Gastroesophageal sphincter (tissue), 3 donors: Measurements from ENCODE around the gene SLC8A2.
"Not testable (repeated sequence)": the region's sequence is repeated elsewhere in the genome, so short reads cannot be mapped to it uniquely, and the experiment has no call there.

Experiments
- EP300 ChIP-seq: sonication (generic); formaldehyde crosslinking; IDR thresholded peaks from one replicate; pipeline ENCODE4 v1.6.1; 2017; ENCODE audit warnings: antibody characterized with exemption, mild to moderate bottlenecking
- POLR2A ChIP-seq, 2 donors: fragments of 450-650 bp; IDR thresholded peaks; one replicate each; pipeline ENCODE4 v1.6.1; 2017; ENCODE audit warnings: antibody characterized with exemption in 2 of 2, mild to moderate bottlenecking in 2 of 2, moderate library complexity in 1 of 2
- TF ChIP-seq, protein P1 (sequence below), 4 experiments: fragments of 200-600 bp in 2 of 4; fragments of 450-650 bp in 2 of 4; sonication (generic) in 1 of 4; IDR thresholded peaks; one replicate each; pipeline ENCODE4 v1.5.1; 2017 to 2019; ENCODE audit warnings: antibody characterized with exemption in 4 of 4, mild to moderate bottlenecking in 2 of 4, moderate library complexity in 2 of 4

DNA sequence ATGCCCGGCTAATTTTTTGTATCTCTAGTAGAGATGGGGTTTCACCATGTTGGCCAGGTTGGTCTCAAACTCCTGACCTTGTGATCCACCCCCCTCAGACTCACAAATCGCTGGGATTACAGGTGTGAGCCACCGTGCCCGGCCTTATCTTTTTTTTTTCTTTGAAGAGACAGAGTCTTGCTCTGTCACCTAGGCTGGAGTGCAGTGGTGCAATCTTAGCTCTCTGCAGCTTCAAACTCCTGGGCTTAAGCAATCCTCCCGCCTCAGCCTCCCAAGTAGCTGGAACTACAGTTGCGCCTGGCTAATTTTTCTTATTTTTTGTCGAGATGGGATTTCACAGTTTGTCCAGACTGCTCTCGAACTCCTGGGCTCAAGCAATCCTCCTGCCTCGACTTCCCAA is 60.0 kb downstream of the SLC8A2 start:
- TF ChIP-seq, protein P1, sequence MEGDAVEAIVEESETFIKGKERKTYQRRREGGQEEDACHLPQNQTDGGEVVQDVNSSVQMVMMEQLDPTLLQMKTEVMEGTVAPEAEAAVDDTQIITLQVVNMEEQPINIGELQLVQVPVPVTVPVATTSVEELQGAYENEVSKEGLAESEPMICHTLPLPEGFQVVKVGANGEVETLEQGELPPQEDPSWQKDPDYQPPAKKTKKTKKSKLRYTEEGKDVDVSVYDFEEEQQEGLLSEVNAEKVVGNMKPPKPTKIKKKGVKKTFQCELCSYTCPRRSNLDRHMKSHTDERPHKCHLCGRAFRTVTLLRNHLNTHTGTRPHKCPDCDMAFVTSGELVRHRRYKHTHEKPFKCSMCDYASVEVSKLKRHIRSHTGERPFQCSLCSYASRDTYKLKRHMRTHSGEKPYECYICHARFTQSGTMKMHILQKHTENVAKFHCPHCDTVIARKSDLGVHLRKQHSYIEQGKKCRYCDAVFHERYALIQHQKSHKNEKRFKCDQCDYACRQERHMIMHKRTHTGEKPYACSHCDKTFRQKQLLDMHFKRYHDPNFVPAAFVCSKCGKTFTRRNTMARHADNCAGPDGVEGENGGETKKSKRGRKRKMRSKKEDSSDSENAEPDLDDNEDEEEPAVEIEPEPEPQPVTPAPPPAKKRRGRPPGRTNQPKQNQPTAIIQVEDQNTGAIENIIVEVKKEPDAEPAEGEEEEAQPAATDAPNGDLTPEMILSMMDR (IDR thresholded peaks at IDR 0.05): not testable (repeated sequence)
- TF ChIP-seq POLR2A (IDR thresholded peaks at IDR 0.05); EP300: not testable (repeated sequence)
